WI38 (cell line): ENCODE data around the gene PDE3B.

Experiments used
- H3K4me3 ChIP-seq: 2 replicates; pipeline ENCODE4 v1.5.1; 2011; ENCODE audit warnings: low read depth, mild to moderate bottlenecking, control low read depth, low read length
- CTCF ChIP-seq: IDR thresholded peaks from 2 replicates; pipeline ENCODE4 v1.5.1; 2012; ENCODE audit warnings: low read depth, mild to moderate bottlenecking, control low read depth, low read length

The PDE3B gene

GRCh38 chr11:14826600-14826999, 183.0 kb downstream of the PDE3B start:
- TF ChIP-seq CTCF, result no peak
- H3K4me3 ChIP-seq, result no peak overlapping the region

- no peak overlapping the region for H3K4me3 ChIP-seq
Observed at GRCh38 chr11:14835496-14836492, 192.2 kb downstream of the PDE3B start.

GRCh38 chr11:14842002-14842401, 198.4 kb downstream of the PDE3B start:
- H3K4me3 ChIP-seq, result no peak overlapping the region
- no peak for TF ChIP-seq CTCF

More at GRCh38 chr11:14835496-14836492, 192.2 kb downstream of the PDE3B start:
- no peak for TF ChIP-seq CTCF

- H3K4me3 ChIP-seq, result no peak overlapping the region
- TF ChIP-seq CTCF, result no peak
Observed at GRCh38 chr11:14852571-14853177, 209.1 kb downstream of the PDE3B start.

GRCh38 chr11:14854057-14854456, 210.5 kb downstream of the PDE3B start:
- TF ChIP-seq CTCF, result no peak
- H3K4me3 ChIP-seq, result no peak overlapping the region

GRCh38 chr11:14855890-14856289, 212.3 kb downstream of the PDE3B start:
- TF ChIP-seq CTCF, result no peak
- no peak overlapping the region for H3K4me3 ChIP-seq

- H3K4me3 ChIP-seq, result no peak overlapping the region
- no peak for TF ChIP-seq CTCF
Observed at GRCh38 chr11:14857621-14858020, 214.0 kb downstream of the PDE3B start.
